Mucosa of stomach (tissue), 1 donor: Measurements from ENCODE around the gene SHISA3.

Experiments used
- H3K27me3 ChIP-seq: one replicate; pipeline ENCODE4 v1.7.0; 2013; ENCODE audit warnings: mild to moderate bottlenecking, low read length; ENCODE audit not compliant: control insufficient read depth, insufficient read depth
- H3K36me3 ChIP-seq: one replicate; pipeline ENCODE4 v1.7.0; 2013; ENCODE audit warnings: low read length; ENCODE audit not compliant: control insufficient read depth, insufficient read depth
- H3K4me1 ChIP-seq: one replicate; pipeline ENCODE4 v1.7.0; 2013; ENCODE audit warnings: mild to moderate bottlenecking, low read length; ENCODE audit not compliant: control insufficient read depth, insufficient read depth
- H3K4me3 ChIP-seq: one replicate; pipeline ENCODE4 v1.7.0; 2013; ENCODE audit warnings: low read length
- H3K9ac ChIP-seq: one replicate; pipeline ENCODE4 v1.7.0; 2013; ENCODE audit warnings: mild to moderate bottlenecking, low read length, moderate library complexity
- H3K9me3 ChIP-seq: one replicate; pipeline ENCODE4 v1.7.0; 2013; ENCODE audit warnings: mild to moderate bottlenecking, low read length, moderate library complexity; ENCODE audit not compliant: control insufficient read depth
- donor health status: Pancreatic carcinoma.

The SHISA3 gene

GRCh38 chr4:42420140-42420539, 22.9 kb downstream of the SHISA3 start:
- Histone ChIP-seq H3K4me3 (no peak overlapping the region), H3K27me3 (no peaks in the 10 kb centered on the region), H3K36me3 (no peaks in the 10 kb centered on the region), H3K9me3 (no peaks in the 10 kb centered on the region), H3K9ac (no peak overlapping the region), H3K4me1 (no peaks in the 10 kb centered on the region)

- no peak overlapping the region for H3K9ac ChIP-seq
- H3K36me3 ChIP-seq: no peaks in the 10 kb centered on the region
- no peaks in the 10 kb centered on the region for H3K27me3 ChIP-seq
- H3K4me3 ChIP-seq: no peak overlapping the region
- no peaks in the 10 kb centered on the region for H3K9me3 ChIP-seq
- no peaks in the 10 kb centered on the region for H3K4me1 ChIP-seq
These were observed 28.1 kb downstream of the SHISA3 start for GRCh38 chr4:42425146-42426065.

- Histone ChIP-seq H3K36me3 (no peaks in the 10 kb centered on the region), H3K27me3 (no peaks in the 10 kb centered on the region), H3K4me3 (no peak overlapping the region), H3K4me1 (no peaks in the 10 kb centered on the region), H3K9me3 (no peaks in the 10 kb centered on the region), H3K9ac (no peak overlapping the region)
These were observed 30.7 kb downstream of the SHISA3 start for GRCh38 chr4:42428036-42428435.

GRCh38 chr4:42436928-42437565, 39.8 kb downstream of the SHISA3 start:
- no peak overlapping the region for H3K9ac ChIP-seq
- H3K4me3 ChIP-seq: no peak overlapping the region
- H3K9me3 ChIP-seq: no peaks in the 10 kb centered on the region
- H3K4me1 ChIP-seq: no peaks in the 10 kb centered on the region
- no peaks in the 10 kb centered on the region for H3K27me3 ChIP-seq
- H3K36me3 ChIP-seq: no peaks in the 10 kb centered on the region

- Histone ChIP-seq H3K27me3 (no peaks in the 10 kb centered on the region), H3K9me3 (no peaks in the 10 kb centered on the region), H3K4me3 (no peak overlapping the region), H3K4me1 (no peaks in the 10 kb centered on the region), H3K36me3 (no peaks in the 10 kb centered on the region), H3K9ac (no peak overlapping the region)
These were observed 42.8 kb downstream of the SHISA3 start for GRCh38 chr4:42440083-42440482.

- Histone ChIP-seq H3K4me1 (no peaks in the 10 kb centered on the region), H3K36me3 (no peaks in the 10 kb centered on the region), H3K4me3 (no peak overlapping the region), H3K9ac (no peak overlapping the region), H3K27me3 (no peaks in the 10 kb centered on the region), H3K9me3 (no peaks in the 10 kb centered on the region)
These were observed 45.3 kb downstream of the SHISA3 start for GRCh38 chr4:42442601-42443000.

- no peaks in the 10 kb centered on the region for H3K36me3 ChIP-seq
- no peak overlapping the region for H3K9ac ChIP-seq
- H3K9me3 ChIP-seq: no peaks in the 10 kb centered on the region
- H3K4me1 ChIP-seq: no peaks in the 10 kb centered on the region
- H3K4me3 ChIP-seq: no peak overlapping the region
- H3K27me3 ChIP-seq: no peaks in the 10 kb centered on the region
These were observed 47.8 kb downstream of the SHISA3 start for GRCh38 chr4:42445038-42445437.

GRCh38 chr4:42446823-42447222, 49.5 kb downstream of the SHISA3 start:
- Histone ChIP-seq H3K27me3 (no peaks in the 10 kb centered on the region), H3K9ac (no peak overlapping the region), H3K9me3 (no peaks in the 10 kb centered on the region), H3K36me3 (no peaks in the 10 kb centered on the region), H3K4me3 (no peak overlapping the region), H3K4me1 (no peaks in the 10 kb centered on the region)
